H1 (cell line): ENCODE results near the gene COL26A1. TPM values are rescaled to one million over a fixed set of nuclear protein-coding genes. Genes with fewer than 3 reads are reported as not detected.

Experiments used
- CTCF ChIA-PET: fragments of 300-600 bp; sonication (Branson Sonifier 250); formaldehyde crosslinking; loops from one replicate; lab custom pipeline; 2021; ENCODE audit not compliant: partially characterized antibody; lab: Charles Lee
- POLR2A ChIA-PET: fragments of 300-600 bp; sonication (Branson Sonifier 250); formaldehyde crosslinking; loops from one replicate; lab custom pipeline; 2021; ENCODE audit warnings: inconsistent platforms; ENCODE audit not compliant: partially characterized antibody; lab: Charles Lee
- DNase-seq, 2 experiments: peaks; one replicate each; pipeline versions ENCODE4 v3.0.0 to v3.0.0-alpha.2; 2010 to 2022; ENCODE audit warnings: low spot score in 2 of 2, low read depth in 1 of 2, mixed read lengths in 1 of 2
- FAIRE-seq: peaks from 2 replicates; lab custom pipeline; 2011; peaks lifted over from hg19 to GRCh38; lab: Jason Lieb, UNC
- H2AFZ ChIP-seq: 2 replicates; pipeline ENCODE4 v1.8.1; 2012; ENCODE audit warnings: low read length, inconsistent platforms
- H2AK5ac ChIP-seq: 2 replicates; pipeline ENCODE4 v1.6.1; 2013; ENCODE audit warnings: low read depth, low read length
- H2BK120ac ChIP-seq: replicated peaks from 2 replicates; pipeline ENCODE3; 2013; ENCODE audit warnings: low read depth, low read length, inconsistent platforms
- H2BK12ac ChIP-seq: 2 replicates; pipeline ENCODE4 v1.6.1; 2013; ENCODE audit warnings: low read depth, low read length
- H2BK15ac ChIP-seq: 2 replicates; pipeline ENCODE4 v1.6.1; 2013; ENCODE audit warnings: low read length
- H2BK20ac ChIP-seq: 2 replicates; pipeline ENCODE4 v1.6.1; 2013; ENCODE audit warnings: low read length
- H2BK5ac ChIP-seq: 2 replicates; pipeline ENCODE4 v1.6.1; 2013; ENCODE audit warnings: low read depth, low read length
- H3K14ac ChIP-seq: 2 replicates; pipeline ENCODE4 v1.6.1; 2013; ENCODE audit warnings: inconsistent platforms; ENCODE audit not compliant: insufficient read length
- H3K18ac ChIP-seq: 2 replicates; pipeline ENCODE4 v1.6.1; 2013; ENCODE audit warnings: low read length; ENCODE audit errors: extremely low read depth
- H3K23ac ChIP-seq: 2 replicates; pipeline ENCODE4 v1.6.1; 2013; ENCODE audit warnings: inconsistent platforms; ENCODE audit not compliant: insufficient read length
- H3K23me2 ChIP-seq: 2 replicates; pipeline ENCODE4 v1.6.1; 2013; ENCODE audit warnings: low read depth, low read length
- H3K27ac ChIP-seq: 2 replicates; pipeline ENCODE4 v1.6.1; 2011; ENCODE audit warnings: low read depth, low read length, inconsistent platforms
- H3K27me3 ChIP-seq, 4 experiments: replicated peaks in 1 of 4; 1 replicate in 1 of 4; 2 replicates in 3 of 4; pipeline versions ENCODE4 v1.6.1 to v1.8.1; 2011 to 2013; ENCODE audit warnings: low read length in 3 of 4, mild to moderate bottlenecking in 3 of 4, inconsistent platforms in 2 of 4, mixed read lengths in 2 of 4, moderate library complexity in 1 of 4; ENCODE audit not compliant: control insufficient read depth in 3 of 4, insufficient read depth in 3 of 4; ENCODE audit errors: extremely low read depth in 1 of 4
- H3K36me3 ChIP-seq, 4 experiments: 2 replicates each; pipeline versions ENCODE4 v1.6.1 to v1.8.1; 2011 to 2013; ENCODE audit warnings: mild to moderate bottlenecking in 4 of 4, low read length in 3 of 4, moderate library complexity in 2 of 4, control low read depth in 1 of 4, inconsistent platforms in 1 of 4; ENCODE audit not compliant: insufficient read depth in 4 of 4, control insufficient read depth in 2 of 4
- H3K4ac ChIP-seq: replicated peaks from 2 replicates; pipeline ENCODE3; 2013; ENCODE audit warnings: low read length, low read depth, mixed read lengths, inconsistent platforms; ENCODE audit not compliant: insufficient read length
- H3K4me1 ChIP-seq, 4 experiments: replicated peaks in 1 of 4; 1 replicate in 1 of 4; 2 replicates in 3 of 4; pipeline versions ENCODE4 v1.6.1 to v1.8.1; 2011 to 2013; ENCODE audit warnings: low read length in 3 of 4, inconsistent platforms in 2 of 4, mixed read lengths in 1 of 4; ENCODE audit not compliant: insufficient read depth in 4 of 4, control insufficient read depth in 3 of 4
- H3K4me2 ChIP-seq, 2 experiments: 2 replicates each; pipeline versions ENCODE4 v1.6.1 to v1.8.1; 2011 to 2013; ENCODE audit warnings: low read depth in 2 of 2, low read length in 2 of 2, control low read depth in 1 of 2, inconsistent platforms in 1 of 2, mild to moderate bottlenecking in 1 of 2; ENCODE audit not compliant: insufficient read depth in 1 of 2
- H3K4me3 ChIP-seq, 4 experiments: fragments of 200-600, 300-600 bp in 1 of 4; sonication (generic), shearing (Covaris generic), sonication (Bioruptor Twin) in 1 of 4; 2 replicates each; pipeline versions ENCODE4 v1.5.1 to v1.8.1; 2011 to 2016; ENCODE audit warnings: low read length in 4 of 4, low read depth in 3 of 4, control low read depth in 2 of 4, inconsistent platforms in 2 of 4, mild to moderate bottlenecking in 2 of 4, mixed read lengths in 1 of 4, moderate library complexity in 1 of 4; ENCODE audit not compliant: insufficient read depth in 2 of 4; ENCODE audit errors: extremely low read depth in 1 of 4
- H3K56ac ChIP-seq: replicated peaks from 2 replicates; pipeline ENCODE3; 2013; ENCODE audit warnings: low read depth, mild to moderate bottlenecking, mixed read lengths, low read length, inconsistent platforms; ENCODE audit not compliant: insufficient read length
- H3K79me1 ChIP-seq: 2 replicates; pipeline ENCODE4 v1.6.1; 2013; ENCODE audit warnings: low read depth, low read length, control low read depth
- H3K79me2 ChIP-seq, 2 experiments: 2 replicates each; pipeline versions ENCODE4 v1.6.1 to v1.8.1; 2012 to 2013; ENCODE audit warnings: low read length in 2 of 2, mild to moderate bottlenecking in 2 of 2, inconsistent platforms in 1 of 2; ENCODE audit not compliant: insufficient read depth in 2 of 2, control insufficient read depth in 1 of 2
- H3K9ac ChIP-seq, 4 experiments: replicated peaks in 1 of 4; 1 replicate in 1 of 4; 2 replicates in 3 of 4; pipeline versions ENCODE4 v1.6.1 to v1.8.1; 2011 to 2013; ENCODE audit warnings: low read depth in 3 of 4, low read length in 3 of 4, control low read depth in 2 of 4, mild to moderate bottlenecking in 2 of 4, moderate library complexity in 2 of 4, inconsistent platforms in 1 of 4; ENCODE audit errors: extremely low read depth in 1 of 4
- H3K9me3 ChIP-seq, 2 experiments: 2 replicates each; pipeline versions ENCODE4 v1.6.1 to v1.8.1; 2012 to 2013; ENCODE audit warnings: mild to moderate bottlenecking in 2 of 2, moderate library complexity in 2 of 2, control low read depth in 1 of 2, inconsistent platforms in 1 of 2, low read depth in 1 of 2, low read length in 1 of 2, mixed read lengths in 1 of 2; ENCODE audit not compliant: insufficient read depth in 2 of 2
- H4K20me1 ChIP-seq, 2 experiments: replicated peaks in 1 of 2; 2 replicates each; pipeline versions ENCODE3 to v1.8.1; 2011 to 2013; ENCODE audit warnings: inconsistent platforms in 2 of 2, low read length in 2 of 2, mild to moderate bottlenecking in 1 of 2; ENCODE audit not compliant: insufficient read depth in 2 of 2, control insufficient read depth in 1 of 2
- H4K5ac ChIP-seq: 2 replicates; pipeline ENCODE4 v1.6.1; 2013; ENCODE audit warnings: low read length, low read depth, mixed read lengths, inconsistent platforms; ENCODE audit not compliant: insufficient read length
- H4K8ac ChIP-seq: 2 replicates; pipeline ENCODE4 v1.8.0; 2013; ENCODE audit warnings: mild to moderate bottlenecking, moderate library complexity, low read length, inconsistent platforms; ENCODE audit not compliant: insufficient read depth; ENCODE audit errors: extremely low read depth
- H4K91ac ChIP-seq: replicated peaks from 2 replicates; pipeline ENCODE3; 2013; ENCODE audit warnings: low read length, mixed read lengths, inconsistent platforms; ENCODE audit not compliant: insufficient read length
- ASH2L ChIP-seq: fragments of 200-600, 300-600 bp; sonication (generic); IDR thresholded peaks from one replicate; pipeline ENCODE4 v1.7.1; 2017; ENCODE audit warnings: low read length
- CTBP2 ChIP-seq: IDR thresholded peaks from 2 replicates; pipeline ENCODE4 v1.7.0; 2011; ENCODE audit warnings: borderline replicate concordance, mild to moderate bottlenecking, moderate library complexity, mixed read lengths, low read length; ENCODE audit not compliant: insufficient read depth, insufficient read length
- E2F6 ChIP-seq: IDR thresholded peaks from 2 replicates; pipeline ENCODE4 v1.6.1; 2012; ENCODE audit warnings: inconsistent platforms
- HDAC6 ChIP-seq: IDR thresholded peaks from one replicate; pipeline ENCODE4 v1.7.1; 2012; ENCODE audit warnings: low read depth, mild to moderate bottlenecking, inconsistent platforms, low read length, moderate library complexity
- MAFK ChIP-seq: IDR thresholded peaks from 2 replicates; pipeline ENCODE4 v1.6.1; 2012; ENCODE audit warnings: low read depth, mild to moderate bottlenecking, improper control_type of control experiment, low read length
- NANOG ChIP-seq: IDR thresholded peaks from 2 replicates; pipeline ENCODE4 v1.6.1; 2011; ENCODE audit warnings: low read length, low read depth, mild to moderate bottlenecking, inconsistent platforms; ENCODE audit not compliant: insufficient read depth, poor library complexity, severe bottlenecking
- RAD21 ChIP-seq, 2 experiments: IDR thresholded peaks in 1 of 2; conservative IDR thresholded peaks in 1 of 2; 2 replicates each; pipeline ENCODE4 v1.6.1; 2011; ENCODE audit warnings: low read depth in 2 of 2, low read length in 2 of 2, improper control_type of control experiment in 1 of 2, inconsistent platforms in 1 of 2, mild to moderate bottlenecking in 1 of 2, moderate library complexity in 1 of 2
- RFX5 ChIP-seq: IDR thresholded peaks from 2 replicates; pipeline ENCODE4 v1.6.1; 2011; ENCODE audit warnings: low read depth, low read length, improper control_type of control experiment, borderline replicate concordance
- SIN3A ChIP-seq, 2 experiments: IDR thresholded peaks in 1 of 2; conservative IDR thresholded peaks in 1 of 2; 2 replicates each; pipeline ENCODE4 v1.6.1; 2011 to 2012; ENCODE audit warnings: low read length in 2 of 2, improper control_type of control experiment in 1 of 2, low read depth in 1 of 2, mild to moderate bottlenecking in 1 of 2
- SIX5 ChIP-seq: IDR thresholded peaks from 2 replicates; pipeline ENCODE4 v1.6.1; 2011; ENCODE audit warnings: mild to moderate bottlenecking, low read depth, low read length
- TAF1 ChIP-seq: IDR thresholded peaks from 2 replicates; pipeline ENCODE4 v1.6.1; 2011; ENCODE audit warnings: mild to moderate bottlenecking, low read depth, low read length
- YY1 ChIP-seq: IDR thresholded peaks from 2 replicates; pipeline ENCODE4 v1.6.1; 2011; ENCODE audit warnings: low read depth, mild to moderate bottlenecking, low read length
- WGBS, 2 experiments: shearing (Covaris generic) in 1 of 2; methylation state at CpG; one replicate each; pipeline versions ENCODE4 v1.1.6 to v1.1.7; 2013 to 2015; ENCODE audit warnings: low lambda C conversion rate in 2 of 2, mixed read lengths in 2 of 2, inconsistent platforms in 1 of 2, low coverage in 1 of 2, missing lambda C conversion rate in 1 of 2; ENCODE audit not compliant: insufficient replicate concordance in 2 of 2, insufficient coverage in 1 of 2, insufficient read length in 1 of 2; ENCODE audit errors: extremely low coverage in 1 of 2, missing lambda C conversion rate in 1 of 2; 5-methylcytosine and 5-hydroxymethylcytosine counted together
- polyA plus RNA-seq, 7 experiments: library from polyadenylated mRNA; depleted of rRNA in 3 of 7; stranded (reverse) in 5 of 7; unstranded in 2 of 7; fragments of >200 nt in 5 of 7; fragments of 200-250 nt in 2 of 7; gene quantifications; 1 replicate in 5 of 7; 2 replicates in 1 of 7; 4 replicates in 1 of 7; pipeline versions ENCODE4 v1.2.1 to v1.2.3, GENCODE V29; 2011 to 2013; ENCODE audit warnings: missing spikeins in 2 of 7, mixed read lengths in 2 of 7
- total RNA-seq: library from RNA; stranded (reverse); fragmentation: NEBNext Ultra II Directional; extraction: Animal tissue kit (Norgen Biotek cat#: 25700); gene quantifications from 2 replicates; pipeline ENCODE4 v1.2.1, GENCODE V29; 2021

Gene COL26A1
- total and polyA plus RNA-seq, 2 of the 8 experiments (the other 6 are each of a cell fraction or from before 2014, with no cell fraction given), result 51.1 to 68.8 TPM

GRCh38 chr7:101382937-101383336 lies 20.3 kb downstream of the COL26A1 start:
- POLR2A ChIA-PET, result interaction anchor here (0.6 to 1.6 kb wide), 5 partner anchors 9 to 29 kb away, joined by 3 to 5 read pairs (median 4); no protein-coding TSS in a partner anchor
- peaks cover 0 to 20% of the 10 kb centered on the region in 2 experiments; a peak in 2 of 4 replicates for H3K79me2 ChIP-seq
- WGBS, 2 experiments, result 100% methylated on average over 2 of the region's 2 CpGs; no CpG with 5 or more reads in 1 of the 2 experiments
- H3K9me3 ChIP-seq, result peaks cover 2 to 5% of the 10 kb centered on the region in 2 experiments; a peak in 2 of 4 replicates
- peaks cover 4% of the 10 kb centered on the region; the same call in 1 of the 2 replicates for H3K79me1 ChIP-seq
- no peak overlapping the region for H3K27ac ChIP-seq
- no peak overlapping the region for H4K91ac ChIP-seq
- no peak overlapping the region for H2BK120ac ChIP-seq
- H2BK20ac ChIP-seq, result no peak overlapping the region
- H3K23me2 ChIP-seq, result no peaks in the 10 kb centered on the region
- H3K9ac ChIP-seq, result no peak overlapping the region
- H4K8ac ChIP-seq, result no peak overlapping the region
- no peak overlapping the region for H3K23ac ChIP-seq
- no peak overlapping the region for H2BK5ac ChIP-seq
- H2AFZ ChIP-seq, result no peak overlapping the region
- no peak overlapping the region for H4K5ac ChIP-seq
- no peaks in the 10 kb centered on the region for H3K27me3 ChIP-seq
- DNase-seq (no peak), FAIRE-seq (no peak)
- H3K4me1 ChIP-seq, result peaks cover 7 to 19% (median 12%) of the 10 kb centered on the region in 4 experiments; a peak in 6 of 7 replicates
- peaks cover 0 to 3% (median 0%) of the 10 kb centered on the region in 4 experiments; a peak in 2 of 8 replicates for H3K36me3 ChIP-seq
- no peak overlapping the region for H2BK15ac ChIP-seq
- H2AK5ac ChIP-seq, result no peak overlapping the region
- no peak overlapping the region for H3K18ac ChIP-seq
- H3K4me2 ChIP-seq, result no peak overlapping the region
- H2BK12ac ChIP-seq, result no peak overlapping the region
- no peak overlapping the region for H3K14ac ChIP-seq
- CTCF ChIA-PET, result interaction anchor here (0.6 to 36.0 kb wide), 4 partner anchors 21 to 227 kb away, joined by 3 to 728 read pairs (median 3); no protein-coding TSS in a partner anchor
- no peak overlapping the region for H3K56ac ChIP-seq
- no peak overlapping the region for H3K4ac ChIP-seq
- H3K4me3 ChIP-seq, result no peak overlapping the region
- peaks cover 2 to 3% of the 10 kb centered on the region in 2 experiments for H4K20me1 ChIP-seq
- TF ChIP-seq CTBP2 (no peak), SIX5 (no peak), HDAC6 (no peak), MAFK (no peak), RFX5 (no peak), TAF1 (no peak), YY1 (no peak), ASH2L (no peak), NANOG (no peak), RAD21 (IDR thresholded peaks at IDR 0.05 in 1 of 2, conservative IDR thresholded peaks at IDR 0.05 in 1 of 2; ENCODE audit: low read depth in 2 of 2, low read length in 2 of 2) (no peak), E2F6 (no peak), SIN3A (conservative IDR thresholded peaks at IDR 0.05 in 1 of 2, IDR thresholded peaks at IDR 0.05 in 1 of 2; ENCODE audit: low read depth in 1 of 2, low read length in 2 of 2) (no peak)
